A204.1 (cell line): ENCODE measurements around the gene HDAC9.
"Not testable (repeated sequence)": the region's sequence is repeated elsewhere in the genome, so short reads cannot be mapped to it uniquely, and the experiment has no call there.

Experiments used
- FAIRE-seq: peaks from 2 replicates; lab custom pipeline; 2012; peaks lifted over from hg19 to GRCh38; lab: Jason Lieb, UNC

The HDAC9 gene

DNA sequence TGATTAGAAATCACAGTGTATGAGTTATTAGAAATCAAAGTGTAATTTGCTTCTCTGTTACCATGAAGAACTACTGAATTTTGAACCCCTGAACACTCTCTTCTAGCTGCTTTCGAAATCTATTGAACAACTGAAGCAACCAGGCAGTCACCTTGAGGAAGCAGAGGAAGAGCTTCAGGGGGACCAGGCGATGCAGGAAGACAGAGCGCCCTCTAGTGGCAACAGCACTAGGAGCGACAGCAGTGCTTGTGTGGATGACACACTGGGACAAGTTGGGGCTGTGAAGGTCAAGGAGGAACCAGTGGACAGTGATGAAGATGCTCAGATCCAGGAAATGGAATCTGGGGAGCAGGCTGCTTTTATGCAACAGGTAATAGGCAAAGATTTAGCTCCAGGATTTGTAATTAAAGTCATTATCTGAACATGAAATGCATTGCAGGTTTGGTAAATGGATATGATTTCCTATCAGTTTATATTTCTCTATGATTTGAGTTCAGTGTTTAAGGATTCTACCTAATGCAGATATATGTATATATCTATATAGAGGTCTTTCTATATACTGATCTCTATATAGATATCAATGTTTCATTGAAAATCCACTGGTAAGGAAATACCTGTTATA is 170.7 kb downstream of the HDAC9 start:
- no peak for FAIRE-seq

DNA sequence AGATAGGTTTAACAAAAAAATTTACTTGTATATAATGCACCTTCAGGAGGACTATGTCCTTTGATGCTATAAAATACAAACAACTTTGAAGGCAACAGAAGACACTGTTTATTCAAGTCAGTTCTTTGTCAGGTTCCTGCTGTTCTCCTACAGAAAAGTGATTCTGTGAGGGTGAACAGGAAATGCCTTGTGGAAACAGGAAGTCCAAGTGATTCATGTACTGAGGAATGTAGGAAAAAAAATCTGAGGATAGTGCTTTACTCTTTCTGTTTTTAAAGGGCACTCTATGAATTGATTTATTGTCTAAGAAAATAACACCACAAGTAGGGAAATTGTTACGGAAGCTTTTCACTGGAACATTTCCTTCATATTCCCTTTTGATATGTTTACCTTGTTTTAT is 171.9 kb downstream of the HDAC9 start:
- no peak for FAIRE-seq

DNA sequence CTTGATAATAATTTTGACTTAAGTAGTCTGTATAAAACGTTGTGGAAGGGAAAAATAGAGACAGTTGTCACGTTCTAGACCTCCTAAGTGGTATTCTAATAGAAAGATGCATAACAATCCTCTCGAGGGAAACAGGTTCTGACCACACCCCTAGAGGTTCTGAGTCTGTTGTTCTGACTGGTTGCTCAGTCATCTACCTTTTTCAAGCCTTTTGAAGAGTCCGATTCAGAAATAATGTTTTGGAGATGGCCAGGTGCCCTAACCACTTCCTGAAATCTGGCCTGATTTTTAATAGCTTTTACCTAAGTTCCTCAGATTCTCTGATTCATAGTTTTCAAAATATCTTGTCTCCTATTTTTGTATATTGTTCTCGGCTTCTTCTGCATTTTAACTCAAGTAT is 175.6 kb downstream of the HDAC9 start:
- no peak for FAIRE-seq

DNA sequence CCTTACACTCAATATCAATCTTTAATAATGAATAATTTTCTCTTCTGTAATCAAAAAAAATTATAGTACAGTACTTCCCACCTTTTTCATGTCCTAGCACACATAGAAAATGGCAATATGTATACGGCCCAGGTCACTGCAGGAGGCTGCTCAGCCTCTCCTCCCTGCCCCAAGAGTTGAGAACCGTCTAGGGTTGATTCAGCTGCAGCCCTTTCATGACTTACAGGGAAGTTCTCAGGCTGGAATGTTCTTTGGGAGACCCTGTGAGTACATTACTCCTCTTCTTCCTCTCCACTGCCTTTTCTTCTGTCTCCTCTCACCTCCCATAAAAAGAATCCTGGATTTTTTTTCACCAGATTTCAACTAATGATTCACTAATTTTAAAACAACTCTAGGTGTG is 180.0 kb downstream of the HDAC9 start:
- FAIRE-seq = no peak

DNA sequence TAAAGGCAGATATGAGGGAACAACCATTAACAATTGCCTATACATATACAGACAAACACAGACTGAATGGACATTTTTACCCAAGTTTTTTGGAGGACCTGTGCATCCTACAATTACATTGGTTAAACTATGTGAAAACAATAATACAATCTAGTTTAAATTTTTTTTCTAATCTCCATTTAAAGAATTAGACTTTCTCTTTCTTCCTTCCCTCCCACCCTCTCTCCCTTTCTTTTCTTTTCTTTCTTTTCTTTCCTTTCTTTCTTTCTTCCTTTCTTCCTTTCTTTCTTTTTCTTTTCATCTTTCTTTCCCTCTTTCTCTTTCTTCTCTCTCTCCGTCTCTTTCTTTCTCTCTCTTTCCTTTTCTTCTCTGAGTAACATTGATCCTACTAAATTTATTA is 183.7 kb downstream of the HDAC9 start:
- no peak for FAIRE-seq

DNA sequence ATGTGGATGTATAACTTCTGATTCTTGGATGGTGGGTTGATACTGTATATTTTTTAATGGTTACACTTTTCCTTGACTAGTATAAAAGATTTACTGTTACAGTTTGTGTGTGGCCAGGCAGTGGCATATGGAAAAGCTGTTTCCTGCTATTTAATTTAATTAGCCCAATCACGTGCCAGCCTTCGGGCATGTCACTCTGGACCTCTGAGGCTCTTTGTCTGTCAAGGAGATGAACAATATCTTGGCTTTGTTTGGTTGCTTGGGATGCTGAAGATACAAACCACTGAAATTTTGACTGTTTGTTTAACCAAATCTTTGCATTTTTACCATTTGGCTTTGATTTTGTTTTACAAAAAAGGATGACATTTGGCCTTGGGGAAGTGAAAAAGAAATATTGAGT is 185.0 kb downstream of the HDAC9 start:
- no peak for FAIRE-seq

DNA sequence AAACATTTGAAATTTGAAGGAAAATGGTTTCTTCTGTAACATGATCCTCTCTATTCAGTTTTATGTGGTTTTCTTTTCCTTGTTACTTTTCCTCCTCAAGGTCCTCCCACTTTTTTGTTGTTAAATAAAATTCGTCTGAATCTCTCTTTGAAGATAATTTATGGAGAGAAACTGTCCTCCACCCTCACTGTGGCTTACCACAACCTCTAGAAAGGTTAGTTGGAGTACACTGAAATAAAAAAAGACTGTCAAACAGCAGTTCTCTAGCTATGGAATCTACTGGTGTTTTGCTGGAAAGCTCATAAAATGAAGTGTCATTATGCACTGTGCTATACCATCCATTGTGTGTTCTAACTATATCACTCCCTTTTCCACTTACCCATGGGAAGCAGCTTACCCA is 189.4 kb downstream of the HDAC9 start:
- FAIRE-seq = no peak

DNA sequence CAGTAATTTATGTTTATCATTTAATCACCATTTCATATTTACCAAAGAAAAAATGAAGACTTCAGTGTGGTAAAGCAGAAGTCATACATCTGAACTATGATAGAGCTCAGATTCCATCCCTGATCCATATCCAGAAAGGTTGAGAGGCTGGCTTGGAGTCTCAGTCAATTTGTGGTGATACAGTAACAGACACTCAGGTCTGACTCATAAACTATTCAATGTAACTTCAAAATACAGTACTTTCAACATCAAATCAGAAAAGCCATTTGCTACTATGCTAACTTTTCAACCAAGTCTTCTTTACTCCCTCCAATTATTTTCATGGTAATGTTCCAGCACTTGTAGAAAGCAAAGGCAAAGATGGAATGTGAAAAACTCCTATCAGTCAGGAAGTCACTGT is 190.4 kb downstream of the HDAC9 start:
- FAIRE-seq = no peak

DNA sequence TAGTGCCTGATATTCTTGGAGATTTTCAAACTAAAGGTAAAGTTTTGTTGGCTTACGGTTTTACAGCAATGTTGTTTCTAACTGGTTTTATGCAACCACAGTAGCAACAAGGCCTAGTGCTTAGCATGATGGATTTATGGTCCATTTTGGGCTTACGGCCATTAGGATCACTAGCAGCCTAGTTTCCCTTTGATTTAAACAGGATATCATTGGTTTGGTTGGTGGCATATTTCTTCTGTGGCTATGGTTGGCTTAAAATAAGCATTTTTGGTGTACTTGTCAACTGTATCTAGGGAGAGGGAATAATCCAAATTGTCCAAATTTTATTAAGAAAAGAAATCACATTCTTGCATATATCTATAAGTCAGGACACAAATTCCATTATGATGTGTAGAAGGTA is 194.0 kb downstream of the HDAC9 start:
- FAIRE-seq = no peak

DNA sequence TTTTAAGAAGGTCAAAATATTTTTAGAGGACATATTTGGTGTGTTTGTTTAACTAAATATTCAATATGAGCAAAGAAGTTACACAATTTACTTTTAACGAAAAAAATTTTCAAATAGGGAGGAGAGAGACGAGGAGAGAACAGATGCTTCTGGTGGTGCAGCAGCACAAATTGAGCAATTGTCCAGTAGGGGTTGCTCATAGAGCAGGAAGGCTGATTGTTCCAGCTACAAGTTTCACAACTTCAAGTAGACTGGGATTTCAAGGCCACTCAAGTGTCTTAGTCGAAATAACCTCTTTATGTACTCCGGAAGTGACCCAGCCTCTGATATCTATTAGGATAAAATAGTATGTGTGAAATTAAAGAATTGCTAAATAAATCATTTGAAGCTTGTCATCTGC is 197.9 kb downstream of the HDAC9 start:
- FAIRE-seq = no peak

DNA sequence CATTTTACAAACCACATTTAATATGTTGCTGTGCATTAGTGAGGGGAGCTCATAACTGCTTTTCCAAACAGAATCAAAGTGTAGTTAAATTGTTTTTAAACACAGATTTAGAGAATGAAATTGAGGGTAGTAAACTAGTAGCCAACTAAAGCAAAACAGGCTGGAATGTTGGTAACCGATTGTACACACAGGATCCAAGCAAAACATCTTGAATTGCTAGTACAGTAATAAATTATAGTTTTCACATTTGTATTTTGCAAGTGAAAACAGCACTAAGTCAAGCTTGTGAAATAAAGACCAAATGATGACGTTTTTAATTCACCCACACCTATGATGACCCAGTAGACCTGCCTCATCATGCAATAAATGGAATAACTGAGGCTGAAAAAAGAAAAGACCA is 198.3 kb downstream of the HDAC9 start:
- no peak for FAIRE-seq

DNA sequence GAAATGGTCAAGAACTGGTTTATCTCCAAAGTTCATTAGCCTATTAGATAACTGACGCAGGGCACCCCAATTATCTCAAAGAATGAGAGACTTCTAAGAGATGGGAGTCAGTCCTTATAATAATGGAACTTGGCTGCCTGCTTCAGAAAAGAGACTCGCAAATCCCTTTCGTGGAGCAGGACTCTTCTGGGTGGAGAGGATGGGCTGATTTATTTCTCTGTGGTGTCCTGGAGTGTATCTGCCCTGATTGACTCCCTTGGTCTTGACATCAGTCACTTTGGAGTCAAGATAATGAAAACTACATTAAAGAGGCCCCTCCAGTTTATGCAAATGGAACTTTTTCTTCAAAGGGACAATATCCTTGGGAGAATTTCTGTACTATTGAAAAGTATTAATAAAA is 198.9 kb downstream of the HDAC9 start:
- no peak for FAIRE-seq

DNA sequence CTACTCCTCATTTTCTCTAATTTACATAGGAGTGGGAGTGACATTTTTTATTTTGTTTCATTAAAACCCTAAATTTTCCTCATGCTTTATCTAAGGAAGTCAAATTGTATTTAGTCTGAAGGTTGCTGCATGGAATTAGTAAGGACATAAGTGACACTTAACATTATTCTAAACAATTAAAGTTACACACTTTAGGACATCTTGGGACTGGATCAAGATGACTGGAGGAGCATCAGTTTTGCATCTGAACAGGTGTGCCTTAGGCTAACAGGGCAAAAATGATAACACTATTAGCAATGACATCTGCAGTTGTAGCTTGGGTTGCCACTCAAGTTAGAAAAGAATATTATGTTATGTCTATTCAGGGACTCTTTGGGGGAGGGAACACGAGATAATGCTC is 199.4 kb downstream of the HDAC9 start:
- FAIRE-seq = no peak

DNA sequence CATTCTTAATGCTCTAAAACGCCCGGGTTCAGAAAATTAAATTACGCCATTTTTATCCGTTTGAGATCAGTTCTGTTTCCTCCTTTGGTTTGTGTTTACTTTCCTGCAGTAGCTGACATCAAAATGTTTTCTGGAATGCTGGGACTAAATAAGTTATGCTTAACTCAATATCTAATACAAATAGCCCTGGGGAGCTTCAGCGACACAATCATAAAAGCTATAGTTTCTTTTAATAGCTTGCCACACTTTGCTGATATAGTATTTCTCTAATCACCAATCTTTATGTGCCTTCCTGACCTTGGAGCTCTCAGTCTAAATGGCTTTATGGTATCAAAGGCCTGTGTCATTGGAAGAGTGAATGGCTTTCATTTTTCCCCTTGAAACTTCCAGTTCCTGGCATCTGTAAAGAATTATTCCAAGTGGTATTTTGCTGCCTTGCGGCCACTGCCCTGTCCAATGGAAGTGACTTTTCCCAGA is 202.7 kb downstream of the HDAC9 start:
- FAIRE-seq = no peak

DNA sequence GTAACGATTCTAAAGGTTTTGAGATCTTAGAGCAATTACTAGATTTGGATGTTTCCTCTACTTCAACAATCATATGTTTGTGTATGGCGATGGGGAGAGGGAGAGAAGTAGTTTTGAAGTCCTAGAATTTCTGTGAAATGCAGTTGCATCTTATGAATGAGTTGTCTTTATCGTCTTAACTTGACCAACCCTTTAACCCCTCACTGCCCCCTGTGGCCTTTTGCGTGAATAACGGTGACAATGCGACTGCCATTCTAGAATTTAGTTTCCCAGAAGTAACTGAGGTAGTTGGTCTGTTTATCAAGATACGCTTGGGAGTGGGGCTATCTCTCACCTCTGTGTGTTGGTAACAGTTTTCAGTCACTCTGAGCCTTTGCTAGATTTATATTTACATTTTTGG is 204.6 kb downstream of the HDAC9 start:
- no peak for FAIRE-seq

DNA sequence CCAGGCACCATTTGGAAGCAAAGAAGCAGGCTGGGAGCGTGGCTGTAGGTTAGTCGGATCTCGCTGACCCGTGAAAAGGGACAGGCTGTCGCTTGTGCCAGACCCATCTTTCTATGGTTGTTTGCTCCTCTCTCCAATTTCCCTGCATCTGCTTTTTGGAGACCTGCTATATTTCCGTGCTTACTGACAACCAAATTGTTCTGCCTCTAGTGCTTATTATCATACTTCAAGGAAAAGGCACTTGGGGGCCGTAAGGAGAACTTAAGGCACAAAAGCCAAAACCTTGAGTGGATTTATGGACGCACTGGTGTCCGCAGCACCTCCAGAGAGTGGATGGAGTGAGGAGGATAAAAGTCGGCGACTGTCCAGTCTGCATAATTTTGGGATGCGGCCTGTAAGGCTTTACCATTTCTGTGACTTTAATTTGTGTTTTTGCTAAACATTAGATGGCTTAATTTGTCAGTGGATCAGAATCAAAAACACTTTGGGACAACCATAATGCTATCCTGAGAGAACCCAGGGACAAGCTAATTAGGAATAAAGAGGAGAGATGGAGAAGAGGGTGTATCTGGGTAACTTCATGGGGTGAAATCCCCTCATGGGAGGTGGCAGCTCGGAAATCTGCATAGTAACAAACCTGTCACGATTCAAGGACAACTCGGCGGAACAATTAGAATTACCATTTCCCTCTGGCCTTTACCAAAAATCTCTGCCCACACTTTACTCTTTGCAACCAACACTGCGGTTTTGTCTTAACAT is 206.7 kb downstream of the HDAC9 start:
- FAIRE-seq = no peak

DNA sequence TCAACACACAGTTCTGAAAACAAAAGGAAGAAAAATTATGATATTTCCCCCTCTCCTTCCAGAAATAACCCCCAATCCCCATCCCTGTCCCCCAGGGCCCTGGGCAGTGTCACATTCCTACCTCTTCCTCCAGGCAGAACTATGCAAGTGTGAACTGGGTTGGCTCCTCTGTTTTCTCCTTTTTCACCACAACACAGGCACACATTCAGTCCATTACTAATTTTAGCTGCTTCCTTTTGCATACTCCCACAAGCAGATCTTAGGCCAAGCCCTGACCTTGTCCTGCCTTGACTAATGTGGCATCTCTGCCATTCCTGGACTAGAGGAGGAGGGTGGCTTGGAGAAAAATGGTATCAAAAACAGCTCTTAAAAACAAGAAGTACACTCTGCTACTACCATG is 208.1 kb downstream of the HDAC9 start:
- FAIRE-seq = no peak

DNA sequence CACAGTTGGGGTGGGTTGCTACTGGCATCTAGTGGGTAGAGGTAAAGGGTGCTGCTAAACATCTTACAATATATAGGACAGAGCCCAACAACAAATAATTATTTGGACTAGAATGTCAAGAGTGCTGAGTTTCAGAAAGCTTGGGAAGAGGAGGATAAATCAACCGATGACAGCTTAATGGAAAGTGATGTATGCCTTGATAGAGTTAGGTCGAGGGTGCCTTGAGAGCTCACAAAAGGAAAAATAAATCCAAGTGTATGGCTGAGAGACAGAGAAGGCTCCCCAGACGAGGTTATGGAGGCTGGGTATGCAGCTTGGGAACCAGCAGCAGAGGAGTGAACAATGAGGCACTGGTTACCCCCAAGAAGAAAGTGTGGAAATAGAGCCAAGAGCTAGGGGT is 211.1 kb downstream of the HDAC9 start:
- no peak for FAIRE-seq

DNA sequence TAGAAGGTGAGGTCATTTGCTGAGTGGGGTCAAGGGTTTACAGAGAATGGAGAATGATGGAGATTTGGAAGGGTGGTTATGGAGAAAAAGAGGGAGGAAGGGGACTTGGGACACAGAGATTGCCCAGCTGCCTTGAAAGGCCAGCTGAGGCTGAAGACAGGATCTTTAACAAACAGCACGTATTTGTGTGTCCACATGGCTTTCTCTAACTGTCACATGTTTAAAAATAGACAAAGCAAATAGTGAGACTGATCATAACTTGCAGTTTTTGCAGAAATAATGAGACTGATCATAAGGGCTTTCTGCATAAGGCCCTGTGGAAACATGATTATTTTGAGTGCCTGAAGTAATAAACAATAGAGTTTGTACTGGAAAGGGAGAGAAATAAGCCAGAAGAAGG is 212.7 kb downstream of the HDAC9 start:
- no peak for FAIRE-seq

DNA sequence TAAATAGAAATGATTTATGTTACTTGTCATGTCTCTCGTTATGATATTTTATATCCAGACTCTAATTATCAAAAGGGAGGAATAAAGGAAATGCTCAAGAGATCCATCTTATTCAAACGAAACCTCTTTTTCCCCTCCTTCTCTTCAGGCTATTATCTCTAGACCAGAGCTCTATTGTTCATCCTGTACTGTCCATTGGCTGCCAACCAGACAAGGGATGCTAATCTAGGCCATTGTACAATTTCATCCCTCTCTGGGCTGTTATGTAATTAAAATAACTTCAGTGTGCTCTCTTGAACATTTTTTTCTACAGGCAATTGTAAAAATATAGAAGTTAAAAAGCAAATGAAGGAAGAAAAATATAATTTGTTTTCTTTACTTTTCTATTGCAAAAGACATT is 220.4 kb downstream of the HDAC9 start:
- no peak for FAIRE-seq

DNA sequence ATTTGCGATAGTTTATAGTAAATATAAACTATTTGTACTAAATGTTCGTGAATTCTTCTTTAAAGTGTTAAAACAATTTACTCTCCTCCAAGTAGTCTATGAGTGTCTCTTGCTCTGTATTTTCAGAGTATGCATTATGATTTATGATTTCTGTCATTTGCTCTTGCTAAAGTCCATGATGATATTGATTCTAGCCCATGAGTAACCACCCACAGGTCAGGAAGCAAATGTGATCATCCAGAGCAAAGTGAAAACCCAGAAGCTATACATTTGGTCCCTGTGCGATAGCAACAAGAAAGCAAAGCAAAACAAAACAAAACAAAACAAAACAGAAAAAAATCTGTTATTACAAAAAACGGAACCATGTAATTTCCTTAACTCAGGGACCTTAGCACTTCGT is 225.9 kb downstream of the HDAC9 start:
- FAIRE-seq = no peak

DNA sequence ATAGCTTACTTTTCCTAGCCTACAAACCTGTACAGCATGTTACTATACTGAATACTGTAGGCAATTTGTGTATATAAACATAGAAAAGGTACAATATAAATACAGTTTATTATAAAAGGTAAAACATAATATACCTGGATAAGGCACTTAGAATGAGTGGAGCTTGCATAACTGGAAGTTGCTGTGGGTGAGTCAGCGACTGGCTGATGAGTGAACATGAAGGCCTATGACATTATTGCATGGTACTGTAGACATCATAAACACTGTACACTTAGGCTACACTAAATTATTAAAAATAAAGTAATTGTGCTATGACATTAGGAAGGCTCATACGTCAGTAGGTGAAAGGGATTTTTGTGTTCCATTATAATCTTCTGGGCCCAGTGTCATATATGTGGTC is 228.8 kb downstream of the HDAC9 start:
- no peak for FAIRE-seq

DNA sequence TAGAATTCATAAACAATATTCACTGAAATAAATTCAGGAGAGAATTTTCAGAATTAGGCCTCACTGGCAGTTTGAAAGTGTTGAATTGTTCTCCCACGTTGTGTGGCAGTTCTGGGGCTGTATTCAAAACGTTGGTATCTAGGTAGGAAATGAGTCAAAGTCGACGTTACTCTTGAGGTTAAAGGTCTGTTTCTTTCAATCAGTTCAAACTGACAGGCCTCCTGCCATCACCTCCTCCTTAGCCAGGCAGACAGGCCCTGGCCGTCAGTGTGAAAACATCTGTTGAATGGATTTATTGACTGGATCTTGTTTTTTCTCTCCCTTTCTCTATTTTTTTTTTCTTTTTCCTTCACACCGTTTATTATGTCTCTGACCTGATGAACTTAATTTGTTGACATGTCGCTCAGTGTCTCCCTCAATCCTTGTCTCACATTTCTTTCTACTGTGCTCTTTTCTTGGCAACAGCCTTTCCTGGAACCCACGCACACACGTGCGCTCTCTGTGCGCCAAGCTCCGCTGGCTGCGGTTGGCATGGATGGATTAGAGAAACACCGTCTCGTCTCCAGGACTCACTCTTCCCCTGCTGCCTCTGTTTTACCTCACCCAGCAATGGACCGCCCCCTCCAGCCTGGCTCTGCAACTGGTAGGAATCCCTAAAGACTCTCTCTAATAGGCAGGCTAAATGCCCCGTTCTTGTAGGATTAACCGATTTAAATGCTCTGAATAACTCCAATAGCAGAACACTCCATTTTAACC is 231.7 kb downstream of the HDAC9 start:
- FAIRE-seq = no peak

DNA sequence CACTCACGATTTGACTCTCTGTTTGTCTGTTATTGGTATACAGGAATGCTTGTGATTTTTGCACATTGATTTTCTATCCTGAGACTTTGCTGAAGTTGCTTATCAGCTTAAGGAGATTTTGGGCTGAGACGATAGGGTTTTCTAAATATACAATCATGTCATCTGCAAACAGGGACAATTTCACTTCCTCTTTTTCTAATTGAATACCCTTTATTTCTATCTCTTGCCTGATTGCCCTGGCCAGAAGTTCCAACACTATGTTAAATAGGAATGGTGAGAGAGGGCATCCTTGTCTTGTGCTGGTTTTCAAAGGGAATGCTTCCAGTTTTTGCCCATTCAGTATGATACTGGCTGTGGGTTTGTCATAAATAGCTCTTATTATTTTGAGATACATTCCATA is 240.5 kb downstream of the HDAC9 start:
- FAIRE-seq = not testable (repeated sequence)
